ENCODE measurements around the gene ETNK2. TPM values are rescaled to one million over a fixed set of nuclear protein-coding genes. Genes with fewer than 3 reads are reported as not detected.

The ETNK2 gene
- total RNA-seq, 6 experiments from 2014 or later: 30.9 to 231 (median 98.9) TPM

- no peak for DNase-seq
- WGBS (ENCODE audit: insufficient coverage, low coverage, low lambda C conversion rate, missing lambda C conversion rate): 70% methylated on average over 6 of the region's 6 CpGs
- no peak for ATAC-seq
- Histone ChIP-seq H3K4me1 (no peaks in the 10 kb centered on the region), H3K27ac (no peak overlapping the region), H3K9me3 (no peaks in the 10 kb centered on the region), H3K36me3 (no peaks in the 10 kb centered on the region), H3K4me3 (no peak overlapping the region), H3K27me3 (no peaks in the 10 kb centered on the region)
- TF ChIP-seq POLR2A (IDR thresholded peaks at IDR 0.05): no peak
- TF ChIP-seq, protein P1, sequence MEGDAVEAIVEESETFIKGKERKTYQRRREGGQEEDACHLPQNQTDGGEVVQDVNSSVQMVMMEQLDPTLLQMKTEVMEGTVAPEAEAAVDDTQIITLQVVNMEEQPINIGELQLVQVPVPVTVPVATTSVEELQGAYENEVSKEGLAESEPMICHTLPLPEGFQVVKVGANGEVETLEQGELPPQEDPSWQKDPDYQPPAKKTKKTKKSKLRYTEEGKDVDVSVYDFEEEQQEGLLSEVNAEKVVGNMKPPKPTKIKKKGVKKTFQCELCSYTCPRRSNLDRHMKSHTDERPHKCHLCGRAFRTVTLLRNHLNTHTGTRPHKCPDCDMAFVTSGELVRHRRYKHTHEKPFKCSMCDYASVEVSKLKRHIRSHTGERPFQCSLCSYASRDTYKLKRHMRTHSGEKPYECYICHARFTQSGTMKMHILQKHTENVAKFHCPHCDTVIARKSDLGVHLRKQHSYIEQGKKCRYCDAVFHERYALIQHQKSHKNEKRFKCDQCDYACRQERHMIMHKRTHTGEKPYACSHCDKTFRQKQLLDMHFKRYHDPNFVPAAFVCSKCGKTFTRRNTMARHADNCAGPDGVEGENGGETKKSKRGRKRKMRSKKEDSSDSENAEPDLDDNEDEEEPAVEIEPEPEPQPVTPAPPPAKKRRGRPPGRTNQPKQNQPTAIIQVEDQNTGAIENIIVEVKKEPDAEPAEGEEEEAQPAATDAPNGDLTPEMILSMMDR (IDR thresholded peaks at IDR 0.05): no peak
- intact Hi-C loops (cut with DNase I): no loop called here
These were observed 28.3 kb upstream of the ETNK2 start for GRCh38 chr1:204180133-204180532.

GRCh38 chr1:204178487-204179281 lies 26.8 kb upstream of the ETNK2 start:
- Histone ChIP-seq H3K36me3 (no peaks in the 10 kb centered on the region), H3K27me3 (no peaks in the 10 kb centered on the region), H3K27ac (no peak overlapping the region), H3K9me3 (no peaks in the 10 kb centered on the region), H3K4me1 (no peaks in the 10 kb centered on the region), H3K4me3 (no peak overlapping the region)
- ATAC-seq (peak in 1 of 4 donors; percentile 38), DNase-seq (no peak)
- no peak for TF ChIP-seq POLR2A (IDR thresholded peaks at IDR 0.05)
- TF ChIP-seq, protein P1 (IDR thresholded peaks at IDR 0.05): no peak
- intact Hi-C loops (cut with DNase I): no loop called here
- WGBS (ENCODE audit: insufficient coverage, low coverage, low lambda C conversion rate, missing lambda C conversion rate): 90% methylated on average over 2 of the region's 7 CpGs

DNA sequence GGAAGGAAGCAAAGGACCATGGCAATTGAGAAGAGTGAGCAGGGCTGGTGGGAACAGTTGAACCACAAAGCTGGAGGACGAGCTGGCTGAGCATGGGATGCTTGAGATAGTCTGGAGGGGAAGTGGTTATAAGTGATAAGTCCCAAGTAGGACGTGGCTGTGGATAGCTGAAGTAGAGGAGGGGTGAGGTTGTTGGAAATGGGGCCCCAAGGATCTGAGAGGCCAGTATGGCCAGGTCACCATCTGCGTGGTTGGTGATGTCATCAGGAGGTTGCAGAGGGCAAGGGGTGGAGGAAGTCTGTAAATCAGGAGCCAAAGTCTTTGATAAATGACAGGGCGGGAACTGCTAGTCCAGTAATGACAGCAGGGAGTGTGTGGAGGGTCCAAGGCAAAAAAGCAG lies 25.3 kb upstream of the ETNK2 start:
- WGBS (ENCODE audit: insufficient coverage, low coverage, low lambda C conversion rate, missing lambda C conversion rate): 40% methylated on average over 4 of the region's 4 CpGs
- Histone ChIP-seq H3K27ac (no peak overlapping the region), H3K27me3 (no peaks in the 10 kb centered on the region), H3K4me1 (peaks cover 0 to 1% (median 0%) of the 10 kb centered on the region in 4 donors), H3K9me3 (no peaks in the 10 kb centered on the region), H3K36me3 (no peaks in the 10 kb centered on the region), H3K4me3 (no peak overlapping the region)
- DNase-seq: no peak
- no peak for ATAC-seq
- TF ChIP-seq, protein P1 (IDR thresholded peaks at IDR 0.05): no peak
- no peak for TF ChIP-seq POLR2A (IDR thresholded peaks at IDR 0.05)
- intact Hi-C loops (cut with DNase I): no loop called here

- no peaks in the 10 kb centered on the region for H3K27me3 ChIP-seq
- H3K27ac ChIP-seq: no peak overlapping the region
- 80% methylated on average over 5 of the region's 5 CpGs for WGBS (ENCODE audit: insufficient coverage, low coverage, low lambda C conversion rate, missing lambda C conversion rate)
- ATAC-seq: no peak
- H3K36me3 ChIP-seq: no peaks in the 10 kb centered on the region
- TF ChIP-seq POLR2A (IDR thresholded peaks at IDR 0.05): no peak
- TF ChIP-seq, protein P1 (IDR thresholded peaks at IDR 0.05): no peak
- H3K9me3 ChIP-seq: no peaks in the 10 kb centered on the region
- peaks cover 0 to 9% (median 0%) of the 10 kb centered on the region in 4 donors for H3K4me1 ChIP-seq
- H3K4me3 ChIP-seq: no peak overlapping the region
- intact Hi-C loops (cut with DNase I): no loop called here
- no peak for DNase-seq
These were observed 24.2 kb upstream of the ETNK2 start for GRCh38 chr1:204176049-204176448.

All from right lobe of liver (tissue), 6 donors.